ENCODE data around the gene GLYATL1.

GLYATL1 gene

GRCh38 chr11:58939277-58939676 lies at the start of gene GLYATL1:
GLYATL1 (plus strand) TSS chr11:58939488; CDS start chr11:58947088, 7,600 bp downstream.
- no peak for DNase-seq

GRCh38 chr11:58893899-58894298 lies 45.4 kb upstream of the GLYATL1 start:
- DNase-seq, result no peak

- no peak for DNase-seq
Measured at GRCh38 chr11:58898106-58898505, 41.2 kb upstream of the GLYATL1 start.

- peak; percentile 31 to 55 for DNase-seq
Measured at GRCh38 chr11:58900479-58901420, 38.5 kb upstream of the GLYATL1 start.

DNA sequence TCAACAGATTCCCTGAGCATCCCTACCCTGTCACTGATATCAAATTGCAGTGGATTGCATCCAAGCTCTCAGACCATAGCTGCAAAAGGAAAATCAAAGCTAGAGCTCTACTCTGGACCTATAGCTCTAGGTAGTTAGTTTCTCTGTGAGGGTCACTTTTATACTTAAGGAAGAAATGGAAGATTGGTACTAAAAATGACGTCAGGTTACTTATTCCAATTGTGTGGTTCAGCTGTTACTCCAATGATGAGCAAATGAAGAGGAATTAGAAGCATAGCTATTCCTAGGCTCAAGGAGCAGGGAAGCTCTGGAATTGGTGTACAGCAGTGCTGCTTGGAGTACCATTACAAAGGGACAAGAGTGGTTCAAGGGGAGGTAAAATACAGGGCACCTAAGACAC lies 36.4 kb upstream of the GLYATL1 start:
- no peak for DNase-seq

DNA sequence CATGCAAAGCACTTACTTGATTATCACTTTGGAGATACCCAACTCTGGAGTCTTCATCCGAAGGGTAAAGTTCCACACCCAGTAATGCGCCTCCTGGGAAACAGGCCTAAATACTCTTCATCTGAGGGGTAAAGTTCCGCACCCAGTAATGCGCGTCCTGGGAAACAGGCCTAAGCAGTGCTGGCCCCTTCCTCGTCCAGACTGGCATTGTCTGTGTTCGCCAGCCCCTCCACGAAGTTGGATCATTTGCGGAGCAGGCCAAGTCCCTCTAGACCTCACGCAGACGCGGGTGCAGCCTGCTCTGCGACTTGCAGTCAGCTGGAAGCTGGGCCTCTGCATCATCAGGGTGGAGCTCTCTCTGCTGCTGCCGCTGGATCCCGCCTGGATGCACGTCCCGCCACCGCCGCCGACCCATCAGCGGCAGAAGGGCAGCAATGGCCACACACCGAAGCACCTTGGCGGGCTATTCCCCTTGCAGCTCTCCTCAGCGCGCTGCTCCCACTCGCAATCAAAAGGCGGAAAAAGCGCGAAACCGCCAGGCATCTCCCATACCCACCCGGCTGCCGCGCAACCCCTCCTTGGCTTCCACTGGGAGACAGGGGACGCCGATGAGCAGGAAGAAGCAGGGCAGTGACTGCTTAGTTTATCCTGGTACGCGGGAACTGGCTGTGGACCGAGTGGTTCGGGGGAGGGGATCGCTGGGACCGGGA lies 34.1 kb upstream of the GLYATL1 start:
- no peak for DNase-seq

- DNase-seq, result no peak
Measured at GRCh38 chr11:58905721-58906547, 33.4 kb upstream of the GLYATL1 start.

DNA sequence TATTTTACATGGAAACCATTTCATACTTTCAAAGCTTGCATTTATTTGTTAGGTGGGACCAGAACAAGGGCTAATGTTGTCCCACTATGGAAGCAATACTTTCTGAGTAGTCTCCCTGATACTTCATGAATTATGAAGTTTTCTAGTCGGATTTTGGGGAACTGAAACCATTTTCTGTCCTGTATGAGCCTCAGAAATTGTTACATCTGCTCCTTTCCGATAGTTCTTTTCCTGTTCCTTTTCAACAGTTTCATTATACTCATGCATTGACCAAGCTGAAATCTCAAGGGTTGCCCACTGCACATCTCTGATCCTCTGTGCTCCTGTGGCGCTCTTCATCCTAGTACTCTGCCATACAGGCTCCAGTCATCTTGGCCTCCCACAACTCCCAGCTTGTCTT lies 31.5 kb upstream of the GLYATL1 start:
- no peak for DNase-seq

DNA sequence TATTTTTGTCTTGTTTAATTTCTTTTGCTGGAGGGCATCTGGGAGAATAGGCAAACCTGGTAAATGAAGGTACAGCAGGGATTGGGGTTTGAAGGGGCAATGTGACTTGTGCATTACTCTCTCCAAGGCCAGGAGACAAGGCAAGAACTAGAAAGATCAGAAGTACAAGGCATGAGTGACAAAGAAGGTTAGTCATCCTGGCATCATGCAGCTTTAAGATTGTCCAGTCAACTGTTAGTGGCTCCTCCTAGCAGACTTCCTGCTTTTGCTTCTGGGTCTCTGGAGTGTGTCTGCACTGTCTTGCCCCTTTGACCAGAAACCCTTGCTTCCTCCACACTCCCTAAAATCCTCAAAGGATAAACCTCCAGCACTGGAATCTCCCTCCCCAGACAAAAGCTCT lies 27.2 kb upstream of the GLYATL1 start:
- DNase-seq, result no peak

DNA sequence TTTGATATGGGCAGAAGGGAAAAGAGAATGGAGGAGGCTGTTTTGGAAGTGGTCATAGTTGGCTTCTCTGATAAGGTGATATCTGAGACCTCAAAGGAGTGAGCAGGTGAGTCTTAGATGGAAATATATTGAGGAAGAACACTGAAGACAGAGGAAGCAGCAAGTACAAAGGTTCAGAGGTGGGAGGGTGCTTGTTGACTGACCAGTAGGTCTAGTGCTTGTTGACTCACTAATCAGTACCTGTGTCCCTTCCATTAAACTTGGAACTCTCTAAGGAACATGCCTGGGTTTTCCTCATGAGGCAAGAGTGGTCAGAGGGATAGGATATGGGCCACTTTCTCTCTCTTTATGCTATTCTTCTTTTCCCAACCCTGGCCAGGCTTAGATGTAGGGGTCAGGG lies 25.6 kb upstream of the GLYATL1 start:
- no peak for DNase-seq

GRCh38 chr11:58914821-58915543 lies 24.3 kb upstream of the GLYATL1 start:
- DNase-seq, result no peak

DNA sequence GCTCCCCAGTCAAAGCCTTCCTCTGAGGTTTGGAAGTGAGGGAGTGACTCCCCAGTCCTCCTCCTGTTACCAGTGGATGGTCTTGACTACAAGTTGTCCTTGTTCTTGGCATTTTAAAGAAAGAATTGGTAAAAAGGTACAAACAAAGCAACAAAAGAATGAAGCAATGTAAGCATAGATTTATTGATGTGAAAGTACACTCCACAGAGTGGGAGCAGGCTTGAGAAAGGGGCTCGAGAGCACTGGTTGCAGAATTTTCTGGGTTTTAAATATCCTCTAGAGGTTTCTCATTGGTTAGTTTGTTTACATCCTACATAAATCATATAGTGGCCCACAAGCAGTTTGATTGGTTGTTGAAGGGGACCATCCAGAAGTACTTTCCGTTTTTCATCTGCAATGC lies 22.7 kb upstream of the GLYATL1 start:
- DNase-seq, result no peak

DNA sequence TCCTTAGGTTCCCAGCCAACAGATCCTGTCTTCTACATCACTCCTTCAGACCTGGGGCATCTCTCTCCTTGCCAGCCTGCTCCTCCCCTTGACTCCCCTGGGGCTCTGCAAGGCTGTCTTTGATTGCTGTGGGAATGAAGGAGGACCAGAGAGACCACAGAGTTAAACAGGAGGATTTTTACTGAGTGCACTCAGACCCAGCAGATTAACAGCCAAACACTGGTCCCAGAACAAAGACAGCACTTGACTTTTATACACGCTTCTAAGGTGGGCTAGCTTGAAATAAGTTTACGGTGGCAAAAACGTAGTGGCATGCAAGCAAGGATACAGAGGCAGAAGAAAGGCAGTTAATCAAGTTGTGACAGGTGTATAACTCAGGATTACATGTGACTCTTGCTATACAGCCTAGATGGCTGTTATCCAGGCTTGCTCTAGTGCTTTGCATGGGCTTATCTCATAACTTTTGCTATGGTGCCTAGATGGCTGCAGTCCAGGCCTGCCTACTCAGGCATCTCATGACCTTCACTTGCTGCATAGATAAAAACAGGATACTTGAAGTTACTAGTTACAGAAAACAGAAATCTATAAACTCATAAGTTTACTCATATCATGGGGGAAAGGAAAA lies 22.0 kb upstream of the GLYATL1 start:
- no peak for DNase-seq

DNA sequence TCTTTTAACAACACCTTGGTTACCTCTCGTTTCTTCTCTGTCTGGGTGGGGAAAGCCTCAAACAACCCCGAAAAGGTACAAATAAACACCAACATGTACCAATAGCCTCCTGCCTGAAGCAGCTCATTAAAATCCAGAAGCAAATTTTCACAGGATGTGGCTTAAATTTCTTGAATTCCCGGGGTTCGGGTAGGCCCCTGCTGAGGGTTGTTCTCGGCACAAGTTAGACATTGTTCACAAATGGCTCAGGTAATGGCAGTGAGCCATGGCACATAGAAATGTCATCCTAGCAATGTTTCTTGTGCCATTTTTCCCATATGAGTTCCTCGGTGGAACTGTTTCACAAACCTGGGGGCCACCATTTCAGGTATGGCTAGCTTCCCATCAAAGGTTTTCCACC lies 19.7 kb upstream of the GLYATL1 start:
- no peak for DNase-seq

DNA sequence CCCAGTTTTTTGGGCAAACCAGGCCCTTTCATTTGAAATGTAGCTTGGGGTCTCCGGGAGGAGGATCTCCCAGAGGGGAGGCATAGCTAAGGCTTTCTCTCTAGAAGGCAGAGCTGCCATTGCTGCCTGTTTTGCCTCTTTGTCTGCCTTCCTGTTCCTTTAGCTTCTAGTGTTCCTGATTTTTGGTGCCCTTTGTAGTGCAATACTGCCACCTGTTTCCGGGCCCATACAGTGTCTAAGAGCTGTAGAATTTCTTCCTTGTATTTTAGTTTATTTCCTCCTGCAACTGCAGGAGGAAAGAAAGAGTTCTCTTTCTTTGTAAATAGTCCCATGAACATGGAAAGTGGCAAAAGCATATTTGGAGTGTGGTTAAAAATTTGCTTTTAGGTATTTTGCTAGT lies 19.3 kb upstream of the GLYATL1 start:
- peak in 1 of 2 experiments; percentile 26 for DNase-seq

DNA sequence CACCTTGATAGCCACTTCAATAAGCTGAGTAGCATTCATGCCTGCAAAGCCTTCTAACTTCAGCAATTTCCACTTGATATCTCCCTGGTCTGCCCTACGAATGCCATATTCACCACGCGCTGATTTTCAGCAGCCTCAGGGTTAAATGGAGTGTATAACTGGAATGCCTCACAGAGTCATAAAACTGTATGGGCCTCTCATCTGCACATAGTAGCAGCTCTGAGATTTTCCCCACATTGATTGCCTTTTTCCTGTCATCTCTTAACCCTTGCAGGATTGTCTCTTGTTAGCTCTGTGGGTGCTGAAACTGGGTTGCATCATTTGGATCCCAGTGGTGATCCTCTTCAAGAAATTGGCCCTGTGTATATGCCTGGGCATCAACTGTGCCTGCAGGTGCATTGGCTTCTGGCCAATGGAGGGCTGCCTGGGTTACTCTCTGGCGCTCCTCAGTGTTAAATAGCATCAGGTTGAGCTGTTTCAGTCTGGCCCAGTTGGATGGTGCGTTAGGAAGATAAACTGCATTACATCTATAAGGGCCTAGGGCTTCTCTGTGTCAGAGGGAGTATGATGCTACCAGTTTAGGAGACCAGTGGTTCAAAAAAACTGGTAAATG lies 17.4 kb upstream of the GLYATL1 start:
- no peak for DNase-seq

DNA sequence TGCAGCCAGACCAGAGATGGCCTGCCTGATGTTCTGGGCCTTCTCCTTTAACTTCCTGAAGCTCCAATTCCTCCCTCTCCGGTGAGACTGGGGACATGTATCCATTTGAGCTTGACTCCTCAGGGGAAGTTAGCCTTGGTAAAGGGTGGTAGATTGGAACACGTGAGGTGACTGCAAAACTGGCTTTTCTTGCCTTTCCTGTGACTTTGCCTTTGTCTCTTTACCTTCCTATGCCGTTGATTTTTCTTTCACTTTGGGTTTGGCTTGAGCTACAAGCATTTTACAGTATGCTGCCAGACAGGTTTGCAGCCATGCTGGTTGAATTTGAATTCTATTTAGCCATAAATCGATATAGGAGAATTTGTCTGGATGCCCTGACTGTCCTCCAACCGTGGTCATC lies 16.8 kb upstream of the GLYATL1 start:
- DNase-seq, result no peak

GRCh38 chr11:58923300-58923788 lies 15.9 kb upstream of the GLYATL1 start:
- peak; percentile 10 to 36 for DNase-seq

GRCh38 chr11:58924230-58924629 lies 15.1 kb upstream of the GLYATL1 start:
- DNase-seq, result no peak

- no peak for DNase-seq
Measured at GRCh38 chr11:58926251-58926650, 13.0 kb upstream of the GLYATL1 start.

DNA sequence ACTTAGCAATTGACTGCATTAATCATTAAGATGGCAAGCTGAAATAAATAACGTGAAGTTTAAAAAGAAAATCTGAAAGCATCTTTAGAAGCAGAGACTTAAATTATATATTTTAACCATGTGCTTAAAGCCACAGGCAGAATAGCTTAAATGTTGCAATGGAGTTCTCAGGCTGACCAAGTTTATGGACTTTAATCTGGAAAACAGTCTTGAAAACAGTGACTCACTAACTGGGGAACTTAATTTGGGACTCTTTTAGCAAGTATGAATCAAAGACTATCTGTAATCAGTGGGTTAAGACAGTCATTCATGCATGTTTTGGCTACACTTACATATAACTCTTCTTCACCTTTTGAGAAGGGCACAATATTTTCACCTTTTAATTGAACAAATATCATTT lies 12.6 kb upstream of the GLYATL1 start:
- DNase-seq, result no peak

All from AML-193 (cell line).